Ishikawa (cell line): Measurements from ENCODE around the gene KCNJ13.

Experiments used
- EP300 ChIP-seq: IDR thresholded peaks from 2 replicates; pipeline ENCODE4 v1.6.1; 2012; ENCODE audit warnings: borderline replicate concordance
- TCF12 ChIP-seq: IDR thresholded peaks from 2 replicates; pipeline ENCODE4 v1.6.1; 2012; ENCODE audit warnings: low read depth
- TF ChIP-seq, protein P1 (sequence below): IDR thresholded peaks from 2 replicates; pipeline ENCODE4 v1.6.1; 2012; ENCODE audit warnings: low read depth, mild to moderate bottlenecking

DNA sequence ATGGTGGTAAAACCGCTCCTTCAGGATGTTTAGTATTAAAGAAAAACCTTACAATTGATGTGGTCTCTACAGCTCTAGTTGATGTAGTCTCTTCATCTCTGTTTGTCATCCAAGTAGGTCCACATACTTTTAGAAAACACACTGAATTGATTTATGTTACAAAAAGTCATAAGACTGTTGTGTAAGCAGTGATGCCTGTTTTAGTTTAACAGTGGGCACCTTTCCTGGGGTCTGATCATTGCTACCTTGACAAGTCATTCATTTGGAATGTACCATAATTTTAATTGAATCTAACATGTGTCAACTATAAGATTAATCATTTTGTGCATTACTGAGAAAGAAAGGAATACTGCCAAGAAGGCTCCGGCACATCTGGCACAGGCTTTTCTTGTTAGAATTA, 44.9 kb downstream of the KCNJ13 start:
- TF ChIP-seq, protein P1, sequence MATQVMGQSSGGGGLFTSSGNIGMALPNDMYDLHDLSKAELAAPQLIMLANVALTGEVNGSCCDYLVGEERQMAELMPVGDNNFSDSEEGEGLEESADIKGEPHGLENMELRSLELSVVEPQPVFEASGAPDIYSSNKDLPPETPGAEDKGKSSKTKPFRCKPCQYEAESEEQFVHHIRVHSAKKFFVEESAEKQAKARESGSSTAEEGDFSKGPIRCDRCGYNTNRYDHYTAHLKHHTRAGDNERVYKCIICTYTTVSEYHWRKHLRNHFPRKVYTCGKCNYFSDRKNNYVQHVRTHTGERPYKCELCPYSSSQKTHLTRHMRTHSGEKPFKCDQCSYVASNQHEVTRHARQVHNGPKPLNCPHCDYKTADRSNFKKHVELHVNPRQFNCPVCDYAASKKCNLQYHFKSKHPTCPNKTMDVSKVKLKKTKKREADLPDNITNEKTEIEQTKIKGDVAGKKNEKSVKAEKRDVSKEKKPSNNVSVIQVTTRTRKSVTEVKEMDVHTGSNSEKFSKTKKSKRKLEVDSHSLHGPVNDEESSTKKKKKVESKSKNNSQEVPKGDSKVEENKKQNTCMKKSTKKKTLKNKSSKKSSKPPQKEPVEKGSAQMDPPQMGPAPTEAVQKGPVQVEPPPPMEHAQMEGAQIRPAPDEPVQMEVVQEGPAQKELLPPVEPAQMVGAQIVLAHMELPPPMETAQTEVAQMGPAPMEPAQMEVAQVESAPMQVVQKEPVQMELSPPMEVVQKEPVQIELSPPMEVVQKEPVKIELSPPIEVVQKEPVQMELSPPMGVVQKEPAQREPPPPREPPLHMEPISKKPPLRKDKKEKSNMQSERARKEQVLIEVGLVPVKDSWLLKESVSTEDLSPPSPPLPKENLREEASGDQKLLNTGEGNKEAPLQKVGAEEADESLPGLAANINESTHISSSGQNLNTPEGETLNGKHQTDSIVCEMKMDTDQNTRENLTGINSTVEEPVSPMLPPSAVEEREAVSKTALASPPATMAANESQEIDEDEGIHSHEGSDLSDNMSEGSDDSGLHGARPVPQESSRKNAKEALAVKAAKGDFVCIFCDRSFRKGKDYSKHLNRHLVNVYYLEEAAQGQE, result no peak
- TF ChIP-seq EP300 (no peak), TCF12 (no peak)
